ENCODE measurements around the gene ANAPC7.

- TF ChIP-seq EZH2phosphoT487 (IDR thresholded peaks at IDR 0.05; ENCODE audit: low read depth) (no peak), CTCF (IDR thresholded peaks at IDR 0.05; ENCODE audit: low read depth, low read length) (no peak)
Measured at GRCh38 chr12:110354172-110354780, 49.2 kb downstream of the ANAPC7 start.
